ENCODE data around the gene PLRG1.

DNA sequence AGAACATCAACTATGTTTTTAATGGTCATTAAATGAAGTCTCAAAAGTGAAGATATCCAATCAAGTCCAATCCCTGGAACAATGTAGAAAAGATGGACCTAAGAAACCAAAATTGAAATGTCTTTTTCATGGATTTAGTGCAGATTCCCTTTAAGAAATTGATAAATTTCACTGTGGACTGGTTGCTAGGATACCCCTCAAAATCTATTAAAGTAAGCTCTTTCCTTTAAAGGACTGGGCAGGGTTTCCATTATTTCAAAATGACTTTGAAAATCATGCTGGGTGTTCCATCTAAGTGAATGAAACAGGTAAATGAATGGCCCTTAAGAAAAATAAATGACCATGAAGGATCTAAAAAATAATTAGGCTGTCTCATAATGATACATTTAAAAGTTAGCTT is 28.6 kb downstream of the PLRG1 start:
- no peak for TF ChIP-seq POLR2AphosphoS5 (IDR thresholded peaks at IDR 0.05)
- no peak for TF ChIP-seq CTCF (IDR thresholded peaks at IDR 0.05)

All from upper lobe of left lung (tissue), 4 donors.